HG02840 (cell line): ENCODE measurements around the gene CHMP3.
"Not testable (repeated sequence)": the region's sequence is repeated elsewhere in the genome, so short reads cannot be mapped to it uniquely, and the experiment has no call there.

Source experiments
- ATAC-seq: cut with Tn5 transposase; IDR thresholded peaks from one replicate; pipeline ENCODE4 v1.9.1; 2021; ENCODE audit warnings: mild to moderate bottlenecking, moderate library complexity, moderate number of reproducible peaks; ENCODE audit not compliant: unreplicated experiment, low FRiP score

The CHMP3 gene

GRCh38 chr2:86549963-86550725 lies 13.1 kb downstream of the CHMP3 start:
- not testable (repeated sequence) for ATAC-seq

GRCh38 chr2:86549440-86549839 lies 13.8 kb downstream of the CHMP3 start:
- not testable (repeated sequence) for ATAC-seq

- ATAC-seq = not testable (repeated sequence)
Measured at GRCh38 chr2:86548913-86549396, 14.3 kb downstream of the CHMP3 start.

- ATAC-seq = not testable (repeated sequence)
Measured at GRCh38 chr2:86548165-86548912, 14.9 kb downstream of the CHMP3 start.

GRCh38 chr2:86545296-86545924 lies 17.8 kb downstream of the CHMP3 start:
- not testable (repeated sequence) for ATAC-seq

GRCh38 chr2:86544278-86545099 lies 18.8 kb downstream of the CHMP3 start:
- ATAC-seq = not testable (repeated sequence)

GRCh38 chr2:86543793-86544192 lies 19.4 kb downstream of the CHMP3 start:
- ATAC-seq = no peak

- ATAC-seq = no peak
Measured at GRCh38 chr2:86543335-86543734, 19.9 kb downstream of the CHMP3 start.

GRCh38 chr2:86542814-86543213 lies 20.4 kb downstream of the CHMP3 start:
- ATAC-seq = no peak

- no peak for ATAC-seq
Measured at GRCh38 chr2:86541334-86541733, 21.9 kb downstream of the CHMP3 start.

GRCh38 chr2:86533589-86533988 lies 29.7 kb downstream of the CHMP3 start:
- ATAC-seq = no peak

- ATAC-seq = no peak
Measured at GRCh38 chr2:86525421-86526340, 37.6 kb downstream of the CHMP3 start.

- ATAC-seq = no peak
Measured at GRCh38 chr2:86523491-86523890, 39.8 kb downstream of the CHMP3 start.

- no peak for ATAC-seq
Measured at GRCh38 chr2:86522711-86523110, 40.5 kb downstream of the CHMP3 start.

GRCh38 chr2:86521922-86522321 lies 41.3 kb downstream of the CHMP3 start:
- no peak for ATAC-seq

GRCh38 chr2:86520153-86520552 lies 43.1 kb downstream of the CHMP3 start:
- no peak for ATAC-seq

GRCh38 chr2:86519349-86519748 lies 43.9 kb downstream of the CHMP3 start:
- ATAC-seq = no peak

- no peak for ATAC-seq
Measured at GRCh38 chr2:86518481-86518880, 44.8 kb downstream of the CHMP3 start.

GRCh38 chr2:86513948-86514660 lies 49.1 kb downstream of the CHMP3 start:
- no peak for ATAC-seq
